Non-pigmented ciliary epithelial cell (primary cell): ENCODE measurements around the gene CCDC92B.
"Not testable (repeated sequence)": the region's sequence is repeated elsewhere in the genome, so short reads cannot be mapped to it uniquely, and the experiment has no call there.

Source experiments
- DNase-seq: peaks from one replicate; pipeline ENCODE4 v3.0.0-alpha.2; 2010; ENCODE audit warnings: low read depth

Gene CCDC92B

GRCh38 chr17:2749058-2749783 is at the start of gene CCDC92B:
CCDC92B (minus strand) TSS chr17:2749652; CDS start chr17:2735145, 14,507 bp downstream.
- no peak for DNase-seq

- DNase-seq = no peak
These were observed 49.2 kb upstream of the CCDC92B start for GRCh38 chr17:2798678-2799077.

- DNase-seq = no peak
These were observed 48.7 kb upstream of the CCDC92B start for GRCh38 chr17:2798188-2798587.

GRCh38 chr17:2797637-2798036 is 48.2 kb upstream of the CCDC92B start:
- no peak for DNase-seq

GRCh38 chr17:2797226-2797625 is 47.8 kb upstream of the CCDC92B start:
- no peak for DNase-seq

GRCh38 chr17:2796164-2797125 is 47.0 kb upstream of the CCDC92B start, which contains the start of gene RAP1GAP2:
RAP1GAP2 (plus strand) TSS chr17:2796438; CDS start chr17:2796528, 90 bp downstream.
- DNase-seq = no peak

- no peak for DNase-seq
These were observed 46.1 kb upstream of the CCDC92B start for GRCh38 chr17:2795441-2796163.

GRCh38 chr17:2794111-2794803 is 44.8 kb upstream of the CCDC92B start:
- DNase-seq = no peak

- DNase-seq = no peak
These were observed 43.1 kb upstream of the CCDC92B start for GRCh38 chr17:2792366-2793169.

- no peak for DNase-seq
These were observed 40.2 kb upstream of the CCDC92B start for GRCh38 chr17:2789700-2790099.

GRCh38 chr17:2786176-2786881 is 36.9 kb upstream of the CCDC92B start:
- peak; percentile 26 for DNase-seq

- DNase-seq = not testable (repeated sequence)
These were observed 35.9 kb upstream of the CCDC92B start for GRCh38 chr17:2785376-2785775.

GRCh38 chr17:2784864-2785263 is 35.4 kb upstream of the CCDC92B start:
- DNase-seq = no peak

GRCh38 chr17:2783310-2784030 is 34.0 kb upstream of the CCDC92B start:
- DNase-seq = no peak

- no peak for DNase-seq
These were observed 32.6 kb upstream of the CCDC92B start for GRCh38 chr17:2782055-2782454.

GRCh38 chr17:2781598-2781997 is 32.1 kb upstream of the CCDC92B start:
- not testable (repeated sequence) for DNase-seq

GRCh38 chr17:2780931-2781454 is 31.5 kb upstream of the CCDC92B start:
- no peak for DNase-seq

- DNase-seq = no peak
These were observed 30.8 kb upstream of the CCDC92B start for GRCh38 chr17:2780256-2780655.

GRCh38 chr17:2779545-2779944 is 30.1 kb upstream of the CCDC92B start:
- no peak for DNase-seq
